Measurements from ENCODE around the gene SAP30BP.

SAP30BP gene

GRCh38 chr17:75666959-75667790 lies at the start of gene SAP30BP, which contains the start of gene RECQL5:
TSS of gene SAP30BP (plus strand) at chr17:75667338. CDS start at chr17:75667373, 35 bp downstream.
TSS of gene RECQL5 (minus strand) at chr17:75667154. CDS start at chr17:75666557, 597 bp downstream.
- in situ Hi-C loops (cut with MboI; ENCODE audit: low sequenced_read_pairs) = no loop called here

GRCh38 chr17:75617675-75618074 lies 49.5 kb upstream of the SAP30BP start:
- in situ Hi-C loops (cut with MboI; ENCODE audit: low sequenced_read_pairs) = no loop called here

- in situ Hi-C loops (cut with MboI; ENCODE audit: low sequenced_read_pairs) = no loop called here
These were observed 47.4 kb upstream of the SAP30BP start for GRCh38 chr17:75619506-75620431.

- in situ Hi-C loops (cut with MboI; ENCODE audit: low sequenced_read_pairs) = no loop called here
These were observed 45.6 kb upstream of the SAP30BP start for GRCh38 chr17:75621489-75621888.

GRCh38 chr17:75622076-75622475 lies 45.1 kb upstream of the SAP30BP start:
- in situ Hi-C loops (cut with MboI; ENCODE audit: low sequenced_read_pairs) = no loop called here

GRCh38 chr17:75622771-75623273 lies 44.3 kb upstream of the SAP30BP start:
- in situ Hi-C loops (cut with MboI; ENCODE audit: low sequenced_read_pairs) = no loop called here

- in situ Hi-C loops (cut with MboI; ENCODE audit: low sequenced_read_pairs) = no loop called here
These were observed 43.8 kb upstream of the SAP30BP start for GRCh38 chr17:75623386-75623785.

GRCh38 chr17:75624021-75624420 lies 43.1 kb upstream of the SAP30BP start:
- in situ Hi-C loops (cut with MboI; ENCODE audit: low sequenced_read_pairs) = no loop called here

GRCh38 chr17:75624714-75625345 lies 42.3 kb upstream of the SAP30BP start:
- in situ Hi-C loops (cut with MboI; ENCODE audit: low sequenced_read_pairs) = no loop called here

GRCh38 chr17:75625813-75626486 lies 41.2 kb upstream of the SAP30BP start:
- in situ Hi-C loops (cut with MboI; ENCODE audit: low sequenced_read_pairs) = no loop called here

- in situ Hi-C loops (cut with MboI; ENCODE audit: low sequenced_read_pairs) = no loop called here
These were observed 40.6 kb upstream of the SAP30BP start for GRCh38 chr17:75626496-75627038.

GRCh38 chr17:75627094-75627493 lies 40.0 kb upstream of the SAP30BP start:
- in situ Hi-C loops (cut with MboI; ENCODE audit: low sequenced_read_pairs) = no loop called here

GRCh38 chr17:75628425-75628824 lies 38.7 kb upstream of the SAP30BP start:
- in situ Hi-C loops (cut with MboI; ENCODE audit: low sequenced_read_pairs) = no loop called here

- in situ Hi-C loops (cut with MboI; ENCODE audit: low sequenced_read_pairs) = no loop called here
These were observed 38.0 kb upstream of the SAP30BP start for GRCh38 chr17:75629157-75629556.

- in situ Hi-C loops (cut with MboI; ENCODE audit: low sequenced_read_pairs) = no loop called here
These were observed 36.8 kb upstream of the SAP30BP start for GRCh38 chr17:75630071-75630917.

GRCh38 chr17:75631353-75631752 lies 35.8 kb upstream of the SAP30BP start:
- in situ Hi-C loops (cut with MboI; ENCODE audit: low sequenced_read_pairs) = no loop called here

- in situ Hi-C loops (cut with MboI; ENCODE audit: low sequenced_read_pairs) = no loop called here
These were observed 34.7 kb upstream of the SAP30BP start for GRCh38 chr17:75632428-75632827.

- in situ Hi-C loops (cut with MboI; ENCODE audit: low sequenced_read_pairs) = no loop called here
These were observed 34.2 kb upstream of the SAP30BP start, which contains the start of gene SMIM5 for GRCh38 chr17:75632863-75633485. TSS of gene SMIM5 (plus strand) at chr17:75633434. CDS start at chr17:75640202, 6,768 bp downstream.
